Endothelial cell of umbilical vein (primary cell): ENCODE results near the gene OVOL1. TPM values are rescaled to one million over a fixed set of nuclear protein-coding genes. Genes with fewer than 3 reads are reported as not detected.

ENCODE experiments used
- BruUV-seq: library from RNA; stranded (reverse); fragments of 400-500 nt; replicated peaks from 2 replicates; lab custom pipeline; 2021; lab: Mats Ljungman, UMichigan
- CTCF ChIA-PET: fragments of 300-600, 350-600 bp; sonication (Branson Sonifier 250); formaldehyde crosslinking; loops from one replicate; lab custom pipeline; 2021; ENCODE audit warnings: antibody characterized with exemption, inconsistent platforms; lab: Charles Lee
- POLR2A ChIA-PET: fragments of 300-600, 350-600 bp; sonication (Branson Sonifier 250); formaldehyde crosslinking; loops from one replicate; lab custom pipeline; 2021; ENCODE audit warnings: antibody characterized with exemption, inconsistent platforms; lab: Charles Lee
- DNase-seq: peaks from one replicate; pipeline ENCODE4 v3.0.0-alpha.2; 2011; ENCODE audit warnings: low read depth, low spot score
- FAIRE-seq: peaks from 2 replicates; lab custom pipeline; 2011; peaks lifted over from hg19 to GRCh38; lab: Jason Lieb, UNC
- H2AFZ ChIP-seq: 2 replicates; pipeline ENCODE4 v1.6.0; 2012; ENCODE audit warnings: low read depth, low read length, control low read depth, inconsistent platforms
- H3K27ac ChIP-seq: 2 replicates; pipeline ENCODE4 v1.5.1; 2011; ENCODE audit warnings: low read depth, mild to moderate bottlenecking, control low read depth, low read length, moderate library complexity; ENCODE audit not compliant: insufficient read depth
- H3K27me3 ChIP-seq, 2 experiments: 2 replicates each; pipeline versions ENCODE4 v1.6.0 to v1.6.1; 2011; ENCODE audit warnings: low read length in 2 of 2, mixed read lengths in 1 of 2; ENCODE audit not compliant: control insufficient read depth in 2 of 2, insufficient read depth in 2 of 2
- H3K36me3 ChIP-seq, 2 experiments: 2 replicates in 1 of 2; 3 replicates in 1 of 2; pipeline ENCODE4 v1.5.1; 2011; ENCODE audit warnings: low read length in 2 of 2, mild to moderate bottlenecking in 1 of 2, moderate library complexity in 1 of 2; ENCODE audit not compliant: control insufficient read depth in 2 of 2, insufficient read depth in 2 of 2; ENCODE audit errors: extremely low read depth in 1 of 2
- H3K4me1 ChIP-seq: 3 replicates; pipeline ENCODE4 v1.5.1; 2011; ENCODE audit warnings: mild to moderate bottlenecking, low read length; ENCODE audit not compliant: control insufficient read depth, insufficient read depth; ENCODE audit errors: extremely low read depth
- H3K4me2 ChIP-seq: 2 replicates; pipeline ENCODE4 v1.6.1; 2011; ENCODE audit warnings: low read length, control low read depth, mixed read lengths; ENCODE audit not compliant: insufficient read depth
- H3K4me3 ChIP-seq, 3 experiments: fragments of 200-600 bp in 1 of 3; sonication (generic), shearing (Covaris generic) in 1 of 3; replicated peaks in 1 of 3; 2 replicates each; pipeline ENCODE4 v1.5.1; 2011 to 2016; ENCODE audit warnings: control low read depth in 3 of 3, low read length in 3 of 3, mild to moderate bottlenecking in 2 of 3, inconsistent platforms in 1 of 3, low read depth in 1 of 3, moderate library complexity in 1 of 3; ENCODE audit not compliant: insufficient read depth in 1 of 3
- H3K79me2 ChIP-seq: 2 replicates; pipeline ENCODE4 v1.6.0; 2012; ENCODE audit warnings: low read length, inconsistent platforms; ENCODE audit not compliant: control insufficient read depth, insufficient read depth
- H3K9ac ChIP-seq: replicated peaks from 2 replicates; pipeline ENCODE3; 2011; ENCODE audit warnings: low read length, control low read depth; ENCODE audit not compliant: insufficient read depth; ENCODE audit errors: extremely low read depth
- H3K9me1 ChIP-seq: replicated peaks from 3 replicates; pipeline ENCODE4 v1.6.0; 2011; ENCODE audit warnings: mild to moderate bottlenecking, low read length; ENCODE audit not compliant: control insufficient read depth, insufficient read depth; ENCODE audit errors: extremely low read depth
- H3K9me3 ChIP-seq: replicated peaks from 2 replicates; pipeline ENCODE4 v1.5.1; 2012; ENCODE audit warnings: low read length, inconsistent platforms; ENCODE audit not compliant: control insufficient read depth, insufficient read depth
- H4K20me1 ChIP-seq: replicated peaks from 2 replicates; pipeline ENCODE3; 2011; ENCODE audit warnings: mild to moderate bottlenecking, low read length; ENCODE audit not compliant: control insufficient read depth, insufficient read depth; ENCODE audit errors: extremely low read depth
- EZH2 ChIP-seq: IDR thresholded peaks from 2 replicates; pipeline ENCODE4 v1.6.1; 2012; ENCODE audit warnings: borderline replicate concordance, low read depth, mild to moderate bottlenecking, moderate library complexity, low read length, inconsistent platforms; ENCODE audit not compliant: severe bottlenecking
- FOS ChIP-seq: IDR thresholded peaks from 2 replicates; pipeline ENCODE4 v1.6.1; 2011; ENCODE audit warnings: mild to moderate bottlenecking, low read length, moderate library complexity, borderline replicate concordance; ENCODE audit not compliant: insufficient read depth
- GATA2 ChIP-seq: IDR thresholded peaks from 2 replicates; pipeline ENCODE4 v1.7.0; 2011; ENCODE audit warnings: low read depth, mild to moderate bottlenecking, moderate library complexity, mixed read lengths, low read length; ENCODE audit not compliant: insufficient read length, insufficient read depth
- JUN ChIP-seq: IDR thresholded peaks from 2 replicates; pipeline ENCODE4 v1.6.1; 2011; ENCODE audit warnings: borderline replicate concordance, low read depth; ENCODE audit not compliant: insufficient read length, insufficient read depth
- MYC ChIP-seq: IDR thresholded peaks from one replicate; pipeline ENCODE4 v1.6.1; 2011; ENCODE audit warnings: mild to moderate bottlenecking, low read depth, low read length
- POLR2A ChIP-seq: IDR thresholded peaks from 2 replicates; pipeline ENCODE4 v1.6.1; 2012; ENCODE audit warnings: low read depth, mild to moderate bottlenecking, control low read depth, low read length
- POLR2AphosphoS5 ChIP-seq: IDR thresholded peaks from 2 replicates; pipeline ENCODE4 v1.6.1; 2012; ENCODE audit warnings: low read depth, mild to moderate bottlenecking, control low read depth, low read length, moderate library complexity; ENCODE audit not compliant: insufficient read depth
- dilution Hi-C: fragments of 300-500 bp; cut with MboI; formaldehyde crosslinking; loops from one replicate; pipeline ENCODE4 v1.15.0; 2019; ENCODE audit warnings: low sequenced_read_pairs; ENCODE audit not compliant: extremely low pct_ligation_motif_present
- intact Hi-C: fragments of 100-400 bp; cut with micrococcal nuclease; formaldehyde crosslinking; loops from one replicate; pipeline ENCODE4 v1.10.0; 2022
- polyA plus RNA-seq, 4 experiments: library from polyadenylated mRNA; depleted of rRNA in 3 of 4; stranded (reverse) in 3 of 4; unstranded in 1 of 4; fragments of >200 nt; gene quantifications; 2 replicates each; pipeline versions ENCODE4 v1.2.1 to v1.2.3, GENCODE V29; 2011 to 2012; ENCODE audit warnings: missing spikeins in 1 of 4
- total RNA-seq: library from RNA; stranded (reverse); gene quantifications from 2 replicates; pipeline ENCODE4 v1.2.3, GENCODE V29; 2021
- TF ChIP-seq, protein P1 (sequence below): IDR thresholded peaks from 2 replicates; pipeline ENCODE4 v1.6.1; 2011; ENCODE audit not compliant: insufficient read depth, insufficient read length
- TF ChIP-seq, protein P2 (sequence below), 2 donors: IDR thresholded peaks; 1 replicate in 1 of 2; 2 replicates in 1 of 2; pipeline ENCODE4 v1.5.1; 2011; ENCODE audit warnings: low read length in 2 of 2, mild to moderate bottlenecking in 2 of 2, moderate library complexity in 2 of 2, control low read depth in 1 of 2, inconsistent platforms in 1 of 2, low read depth in 1 of 2; ENCODE audit not compliant: insufficient read depth in 1 of 2; ENCODE audit errors: extremely low read depth in 1 of 2

Gene OVOL1
- total and polyA plus RNA-seq, 2 donors (not counting 3 experiments of a cell fraction or from before 2014, with no cell fraction given), result not detected

DNA sequence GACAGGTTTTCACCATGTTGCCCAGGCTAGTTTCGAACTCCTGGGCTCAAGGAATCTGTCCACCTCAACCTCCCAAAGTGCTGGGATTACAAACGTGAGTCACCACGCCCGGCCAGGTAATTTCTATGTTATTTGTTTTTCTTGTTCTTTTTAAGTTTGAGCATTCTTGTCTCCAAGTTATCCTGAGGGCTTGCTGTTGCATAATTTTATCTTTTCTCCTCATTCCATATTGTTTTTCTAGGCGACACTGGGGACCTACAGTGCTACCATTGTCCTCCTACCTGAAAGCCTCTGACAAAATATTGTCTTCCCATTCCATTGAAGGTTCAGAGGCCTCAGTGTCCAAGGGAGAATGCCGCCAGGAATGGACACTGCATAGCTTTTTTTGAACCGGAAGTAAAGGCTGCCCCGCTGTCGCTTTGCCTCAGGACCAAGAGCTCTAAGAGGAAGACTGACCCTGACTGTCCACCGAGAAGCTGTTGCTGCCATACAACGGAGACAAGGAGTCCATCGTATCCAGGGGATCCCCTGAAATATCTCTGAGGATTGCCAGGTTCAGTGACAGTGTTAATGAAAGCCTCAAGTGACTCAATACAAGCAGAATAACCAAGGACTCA lies 15.8 kb upstream of the OVOL1 start:
- Histone ChIP-seq H2AFZ (no peak overlapping the region), H3K79me2 (no peaks in the 10 kb centered on the region), H3K9me3 (no peaks in the 10 kb centered on the region), H3K9me1 (no peaks in the 10 kb centered on the region), H3K36me3 (no peaks in the 10 kb centered on the region), H3K27ac (no peak overlapping the region), H3K9ac (no peak overlapping the region), H3K4me3 (no peak overlapping the region), H3K27me3 (no peaks in the 10 kb centered on the region), H4K20me1 (no peaks in the 10 kb centered on the region), H3K4me1 (no peaks in the 10 kb centered on the region), H3K4me2 (no peak overlapping the region)
- intact Hi-C loops (no loop called here), dilution Hi-C loops (no loop called here)
- ChIA-PET POLR2A (no interaction called here), CTCF (interaction anchor here (0.7 to 3.2 kb wide), 15 partner anchors 9 to 281 kb away, joined by 3 to 59 read pairs (median 10); partner anchors contain the start of genes AP5B1, RNASEH2C and SF3B2)
- DNase-seq (no peak), FAIRE-seq (no peak)
- BruUV-seq, result no TSS peak
- TF ChIP-seq MYC (no peak), EZH2 (no peak), FOS (no peak), POLR2AphosphoS5 (no peak), POLR2A (no peak), GATA2 (no peak), JUN (no peak)
- TF ChIP-seq, protein P1, sequence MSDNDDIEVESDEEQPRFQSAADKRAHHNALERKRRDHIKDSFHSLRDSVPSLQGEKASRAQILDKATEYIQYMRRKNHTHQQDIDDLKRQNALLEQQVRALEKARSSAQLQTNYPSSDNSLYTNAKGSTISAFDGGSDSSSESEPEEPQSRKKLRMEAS, result no peak
- TF ChIP-seq, protein P2, sequence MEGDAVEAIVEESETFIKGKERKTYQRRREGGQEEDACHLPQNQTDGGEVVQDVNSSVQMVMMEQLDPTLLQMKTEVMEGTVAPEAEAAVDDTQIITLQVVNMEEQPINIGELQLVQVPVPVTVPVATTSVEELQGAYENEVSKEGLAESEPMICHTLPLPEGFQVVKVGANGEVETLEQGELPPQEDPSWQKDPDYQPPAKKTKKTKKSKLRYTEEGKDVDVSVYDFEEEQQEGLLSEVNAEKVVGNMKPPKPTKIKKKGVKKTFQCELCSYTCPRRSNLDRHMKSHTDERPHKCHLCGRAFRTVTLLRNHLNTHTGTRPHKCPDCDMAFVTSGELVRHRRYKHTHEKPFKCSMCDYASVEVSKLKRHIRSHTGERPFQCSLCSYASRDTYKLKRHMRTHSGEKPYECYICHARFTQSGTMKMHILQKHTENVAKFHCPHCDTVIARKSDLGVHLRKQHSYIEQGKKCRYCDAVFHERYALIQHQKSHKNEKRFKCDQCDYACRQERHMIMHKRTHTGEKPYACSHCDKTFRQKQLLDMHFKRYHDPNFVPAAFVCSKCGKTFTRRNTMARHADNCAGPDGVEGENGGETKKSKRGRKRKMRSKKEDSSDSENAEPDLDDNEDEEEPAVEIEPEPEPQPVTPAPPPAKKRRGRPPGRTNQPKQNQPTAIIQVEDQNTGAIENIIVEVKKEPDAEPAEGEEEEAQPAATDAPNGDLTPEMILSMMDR (IDR thresholded peaks at IDR 0.05; ENCODE audit: extremely low read depth in 1 of 2, insufficient read depth in 1 of 2, low read depth in 1 of 2, low read length in 2 of 2), result no peak
